ENCODE results near the gene POLQ. TPM values are rescaled to one million over a fixed set of nuclear protein-coding genes. Genes with fewer than 3 reads are reported as not detected.

POLQ gene
- total RNA-seq, 4 donors from 2014 or later = 2.2 to 11.6 (median 3.9) TPM

DNA sequence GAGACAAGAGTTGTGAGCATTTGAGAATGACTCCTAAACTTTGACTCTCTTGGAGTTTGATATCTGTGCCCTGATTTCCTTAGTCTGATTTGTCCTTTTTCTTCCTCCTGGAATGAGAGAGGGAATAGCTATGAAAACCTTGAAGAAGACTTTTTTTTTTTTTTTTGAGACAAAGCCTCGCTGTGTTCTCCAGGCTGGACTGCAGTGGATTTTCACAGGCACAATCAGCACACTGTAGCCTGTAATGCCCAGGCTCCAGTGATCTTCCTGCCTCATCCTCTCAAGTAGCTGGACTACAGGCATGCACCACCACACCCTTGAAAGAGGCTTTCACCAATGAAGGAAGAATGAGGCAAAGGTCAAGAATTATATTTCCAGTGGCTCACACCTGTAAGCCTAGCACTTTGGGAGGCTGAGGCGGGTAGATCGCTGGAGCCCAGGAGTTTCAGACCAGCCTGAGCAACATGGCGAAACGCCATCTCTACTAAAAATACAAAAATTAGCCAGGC lies 11.7 kb upstream of the POLQ start:
- no peaks in the 10 kb centered on the region for H3K36me3 ChIP-seq
- no peak overlapping the region for H3K4me3 ChIP-seq
- H3K4me1 ChIP-seq = no peaks in the 10 kb centered on the region
- DNase-seq = no peak
- H3K27ac ChIP-seq = no peak overlapping the region
- no peak for TF ChIP-seq POLR2A (IDR thresholded peaks at IDR 0.05)
- TF ChIP-seq, protein P1, sequence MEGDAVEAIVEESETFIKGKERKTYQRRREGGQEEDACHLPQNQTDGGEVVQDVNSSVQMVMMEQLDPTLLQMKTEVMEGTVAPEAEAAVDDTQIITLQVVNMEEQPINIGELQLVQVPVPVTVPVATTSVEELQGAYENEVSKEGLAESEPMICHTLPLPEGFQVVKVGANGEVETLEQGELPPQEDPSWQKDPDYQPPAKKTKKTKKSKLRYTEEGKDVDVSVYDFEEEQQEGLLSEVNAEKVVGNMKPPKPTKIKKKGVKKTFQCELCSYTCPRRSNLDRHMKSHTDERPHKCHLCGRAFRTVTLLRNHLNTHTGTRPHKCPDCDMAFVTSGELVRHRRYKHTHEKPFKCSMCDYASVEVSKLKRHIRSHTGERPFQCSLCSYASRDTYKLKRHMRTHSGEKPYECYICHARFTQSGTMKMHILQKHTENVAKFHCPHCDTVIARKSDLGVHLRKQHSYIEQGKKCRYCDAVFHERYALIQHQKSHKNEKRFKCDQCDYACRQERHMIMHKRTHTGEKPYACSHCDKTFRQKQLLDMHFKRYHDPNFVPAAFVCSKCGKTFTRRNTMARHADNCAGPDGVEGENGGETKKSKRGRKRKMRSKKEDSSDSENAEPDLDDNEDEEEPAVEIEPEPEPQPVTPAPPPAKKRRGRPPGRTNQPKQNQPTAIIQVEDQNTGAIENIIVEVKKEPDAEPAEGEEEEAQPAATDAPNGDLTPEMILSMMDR (IDR thresholded peaks at IDR 0.05) = no peak
- H3K27me3 ChIP-seq = no peaks in the 10 kb centered on the region
- H3K9me3 ChIP-seq = no peaks in the 10 kb centered on the region

DNA sequence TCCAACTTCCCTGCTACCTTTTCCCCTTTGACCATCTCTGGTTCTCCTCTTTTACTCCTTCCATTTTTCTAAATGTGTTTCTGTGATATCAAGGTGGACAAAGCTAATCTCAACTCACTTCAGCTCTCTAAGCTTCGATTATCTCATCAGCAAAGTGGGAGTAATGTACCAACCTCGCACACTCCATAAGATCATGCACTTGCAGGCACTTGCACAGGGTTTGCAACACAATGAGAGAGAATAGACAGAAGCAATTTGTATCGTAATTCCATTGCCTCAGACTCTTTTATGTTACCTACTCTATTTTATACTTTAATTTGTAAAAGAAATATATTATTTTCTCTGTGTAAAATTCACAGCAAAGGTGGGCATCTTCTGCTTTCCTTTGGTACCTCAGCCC lies 7.0 kb upstream of the POLQ start:
- no peak for DNase-seq
- no peak overlapping the region for H3K27ac ChIP-seq
- no peaks in the 10 kb centered on the region for H3K27me3 ChIP-seq
- TF ChIP-seq POLR2A (IDR thresholded peaks at IDR 0.05) = no peak
- TF ChIP-seq, protein P1 (IDR thresholded peaks at IDR 0.05) = no peak
- no peaks in the 10 kb centered on the region for H3K36me3 ChIP-seq
- H3K4me3 ChIP-seq = no peak overlapping the region
- no peaks in the 10 kb centered on the region for H3K4me1 ChIP-seq
- no peaks in the 10 kb centered on the region for H3K9me3 ChIP-seq

DNA sequence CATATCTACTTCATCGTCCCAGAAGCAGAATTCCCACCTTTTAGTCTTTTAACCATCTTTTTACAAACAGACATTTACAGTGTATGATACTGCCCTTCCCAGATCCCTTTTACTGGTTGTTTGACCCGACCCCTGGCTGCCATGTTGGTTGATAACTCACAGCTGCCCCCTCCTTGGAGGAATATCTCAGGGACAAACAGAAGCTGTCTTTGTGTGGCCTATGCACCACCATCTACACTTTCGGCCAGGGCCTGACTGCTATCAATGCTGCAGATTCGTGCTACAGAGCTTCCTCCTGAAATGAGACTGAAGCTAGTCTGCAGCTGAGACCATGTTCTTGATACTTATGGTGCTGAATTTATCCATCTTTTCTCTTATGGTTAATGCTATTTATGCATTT lies 6.6 kb upstream of the POLQ start:
- TF ChIP-seq POLR2A (IDR thresholded peaks at IDR 0.05) = no peak
- TF ChIP-seq, protein P1 (IDR thresholded peaks at IDR 0.05) = no peak
- no peaks in the 10 kb centered on the region for H3K27me3 ChIP-seq
- no peaks in the 10 kb centered on the region for H3K9me3 ChIP-seq
- H3K27ac ChIP-seq = no peak overlapping the region
- H3K4me3 ChIP-seq = no peak overlapping the region
- H3K4me1 ChIP-seq = no peaks in the 10 kb centered on the region
- DNase-seq = no peak
- no peaks in the 10 kb centered on the region for H3K36me3 ChIP-seq

DNA sequence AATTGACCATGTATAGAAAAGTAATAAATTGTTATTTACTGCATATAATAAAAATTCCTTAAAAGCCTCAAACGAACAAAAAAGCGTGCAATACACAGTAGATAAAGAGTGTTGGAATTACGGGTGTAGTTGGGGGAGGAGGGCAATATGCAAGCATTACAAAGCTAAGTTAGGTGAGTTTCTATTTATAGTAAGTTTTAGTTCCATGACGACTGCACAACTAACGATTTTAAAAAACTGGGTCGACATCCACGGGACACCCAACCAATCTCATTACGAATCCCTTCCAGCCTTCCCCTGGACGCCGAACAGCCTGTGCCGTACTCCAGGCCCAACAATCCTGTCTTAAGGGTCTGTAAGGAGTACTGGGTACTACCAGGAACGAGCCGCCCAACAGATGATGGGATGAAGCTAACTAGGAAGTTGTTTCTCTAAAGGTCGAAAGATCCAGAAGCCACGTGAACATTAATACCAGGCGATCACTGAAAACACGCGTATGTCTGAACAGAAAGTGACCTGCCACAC lies 677 bp downstream of the POLQ start:
- Histone ChIP-seq H3K36me3 (no peaks in the 10 kb centered on the region), H3K9me3 (no peaks in the 10 kb centered on the region), H3K4me1 (peaks cover 0 to 9% (median 6%) of the 10 kb centered on the region in 4 donors), H3K27ac (no peak overlapping the region), H3K4me3 (peak overlapping the region; percentile 51 to 84 (median 63)), H3K27me3 (no peaks in the 10 kb centered on the region)
- TF ChIP-seq, protein P1 (IDR thresholded peaks at IDR 0.05) = no peak
- TF ChIP-seq POLR2A (IDR thresholded peaks at IDR 0.05) = no peak
- no peak for DNase-seq

DNA sequence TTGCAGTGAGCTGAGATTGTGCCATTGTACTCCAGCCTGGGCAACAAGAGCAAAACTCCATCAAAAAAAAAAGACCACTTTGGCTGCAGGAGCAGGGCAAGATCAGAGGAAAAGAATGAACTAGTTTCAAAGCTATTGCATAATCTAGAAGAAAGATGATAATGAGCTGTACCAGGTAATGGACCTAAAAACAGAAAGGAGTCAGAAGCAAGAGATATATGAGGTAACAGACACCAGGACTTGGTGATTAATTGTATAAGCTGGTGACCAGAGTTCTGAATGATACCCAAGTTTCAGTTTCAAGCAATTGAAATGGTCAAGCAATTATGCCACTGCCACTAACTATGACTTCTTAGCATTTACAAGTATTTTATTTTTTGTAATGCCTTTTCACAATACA lies 2.9 kb downstream of the POLQ start:
- Histone ChIP-seq H3K27ac (no peak overlapping the region), H3K36me3 (no peaks in the 10 kb centered on the region), H3K4me3 (no peak overlapping the region), H3K9me3 (no peaks in the 10 kb centered on the region), H3K27me3 (no peaks in the 10 kb centered on the region), H3K4me1 (peaks cover 0 to 9% (median 6%) of the 10 kb centered on the region in 4 donors)
- TF ChIP-seq, protein P1 (IDR thresholded peaks at IDR 0.05) = no peak
- no peak for TF ChIP-seq POLR2A (IDR thresholded peaks at IDR 0.05)
- DNase-seq = no peak

DNA sequence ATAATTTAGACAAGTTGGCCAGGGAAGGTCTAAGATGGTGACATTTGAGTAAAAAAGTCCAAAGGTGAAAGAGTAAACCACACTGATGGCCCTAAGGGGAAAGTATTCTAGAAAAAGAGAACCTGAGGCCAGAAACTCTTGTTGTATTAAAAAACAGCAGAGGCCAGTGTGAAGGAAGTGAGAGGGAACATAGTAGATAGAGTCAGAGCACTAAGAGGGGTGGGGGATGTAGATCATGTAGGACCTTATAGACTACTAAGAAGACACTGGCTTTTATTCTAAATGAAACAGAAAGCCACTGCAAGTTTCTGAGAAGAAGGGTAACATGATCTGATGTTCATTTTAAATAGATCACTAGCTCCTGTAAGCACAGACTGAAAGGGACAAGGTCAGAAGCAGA lies 14.5 kb downstream of the POLQ start:
- Histone ChIP-seq H3K9me3 (no peaks in the 10 kb centered on the region), H3K36me3 (no peaks in the 10 kb centered on the region), H3K27me3 (no peaks in the 10 kb centered on the region), H3K4me1 (no peaks in the 10 kb centered on the region), H3K4me3 (no peak overlapping the region), H3K27ac (no peak overlapping the region)
- TF ChIP-seq, protein P1 (IDR thresholded peaks at IDR 0.05) = no peak
- TF ChIP-seq POLR2A (IDR thresholded peaks at IDR 0.05) = no peak
- no peak for DNase-seq
